Stimulated activated CD8-positive, alpha-beta memory T cell treated with anti-CD3 and anti-CD28 coated beads, Interleukin-4, amount 100 ng/mL, for 48 hours (primary cell): Measurements from ENCODE around the gene CEMIP2.
A peak's percentile ranks its signal among the peaks of the same experiment; 100 is the strongest.

Experiments used
- DNase-seq: peaks from one replicate; pipeline ENCODE4 v3.0.0-alpha.2; 2020

CEMIP2 gene

GRCh38 chr9:71769175-71770161 lies 1.2 kb upstream of the CEMIP2 start:
- DNase-seq = peak; percentile 77

GRCh38 chr9:71767776-71768321 lies 464 bp downstream of the CEMIP2 start:
- DNase-seq = peak; percentile 48

GRCh38 chr9:71767163-71767775 lies 1.0 kb downstream of the CEMIP2 start:
- DNase-seq = no peak

GRCh38 chr9:71766663-71767062 lies 1.6 kb downstream of the CEMIP2 start:
- no peak for DNase-seq

GRCh38 chr9:71765693-71766092 lies 2.6 kb downstream of the CEMIP2 start:
- no peak for DNase-seq

- no peak for DNase-seq
Observed at GRCh38 chr9:71764891-71765290, 3.4 kb downstream of the CEMIP2 start.

GRCh38 chr9:71764463-71764862 lies 3.9 kb downstream of the CEMIP2 start:
- DNase-seq = no peak

- no peak for DNase-seq
Observed at GRCh38 chr9:71763832-71764231, 4.5 kb downstream of the CEMIP2 start.

- DNase-seq = no peak
Observed at GRCh38 chr9:71762900-71763653, 5.2 kb downstream of the CEMIP2 start.

- no peak for DNase-seq
Observed at GRCh38 chr9:71761938-71762353, 6.4 kb downstream of the CEMIP2 start.

GRCh38 chr9:71760901-71761300 lies 7.4 kb downstream of the CEMIP2 start:
- no peak for DNase-seq

GRCh38 chr9:71758785-71759184 lies 9.5 kb downstream of the CEMIP2 start:
- DNase-seq = no peak

- no peak for DNase-seq
Observed at GRCh38 chr9:71758277-71758676, 10.0 kb downstream of the CEMIP2 start.

- no peak for DNase-seq
Observed at GRCh38 chr9:71756753-71757152, 11.6 kb downstream of the CEMIP2 start.

GRCh38 chr9:71755869-71756268 lies 12.4 kb downstream of the CEMIP2 start:
- DNase-seq = no peak

GRCh38 chr9:71755230-71755629 lies 13.1 kb downstream of the CEMIP2 start:
- no peak for DNase-seq

- DNase-seq = no peak
Observed at GRCh38 chr9:71754151-71754550, 14.2 kb downstream of the CEMIP2 start.

- no peak for DNase-seq
Observed at GRCh38 chr9:71752928-71753327, 15.4 kb downstream of the CEMIP2 start.

GRCh38 chr9:71752352-71752751 lies 16.0 kb downstream of the CEMIP2 start:
- DNase-seq = no peak

GRCh38 chr9:71748280-71748743 lies 20.0 kb downstream of the CEMIP2 start:
- no peak for DNase-seq

- DNase-seq = no peak
Observed at GRCh38 chr9:71747576-71747975, 20.7 kb downstream of the CEMIP2 start.

- DNase-seq = no peak
Observed at GRCh38 chr9:71746758-71747125, 21.6 kb downstream of the CEMIP2 start.
